ENCODE data around the gene VPS9D1. TPM values are rescaled to one million over a fixed set of nuclear protein-coding genes. Genes with fewer than 3 reads are reported as not detected.

The VPS9D1 gene
- total RNA-seq (2022; extraction: Qiagen RNA extraction), result 4.3 to 5.2 TPM (median 4.9 TPM) in 5 replicates

GRCh38 chr16:89720813-89721545 lies at the start of gene VPS9D1, which contains the start of gene ZNF276:
Gene VPS9D1 (minus strand): TSS chr16:89720898. CDS start chr16:89720861, 37 bp downstream.
Gene ZNF276 (plus strand): TSS chr16:89721537. CDS start chr16:89721641, 104 bp downstream.

GRCh38 chr16:89701425-89702406 lies 19.0 kb downstream of the VPS9D1 start, which contains the start of gene SPATA2L:
Gene SPATA2L (minus strand): TSS chr16:89701705. CDS start chr16:89701232, 473 bp downstream.

DNA sequence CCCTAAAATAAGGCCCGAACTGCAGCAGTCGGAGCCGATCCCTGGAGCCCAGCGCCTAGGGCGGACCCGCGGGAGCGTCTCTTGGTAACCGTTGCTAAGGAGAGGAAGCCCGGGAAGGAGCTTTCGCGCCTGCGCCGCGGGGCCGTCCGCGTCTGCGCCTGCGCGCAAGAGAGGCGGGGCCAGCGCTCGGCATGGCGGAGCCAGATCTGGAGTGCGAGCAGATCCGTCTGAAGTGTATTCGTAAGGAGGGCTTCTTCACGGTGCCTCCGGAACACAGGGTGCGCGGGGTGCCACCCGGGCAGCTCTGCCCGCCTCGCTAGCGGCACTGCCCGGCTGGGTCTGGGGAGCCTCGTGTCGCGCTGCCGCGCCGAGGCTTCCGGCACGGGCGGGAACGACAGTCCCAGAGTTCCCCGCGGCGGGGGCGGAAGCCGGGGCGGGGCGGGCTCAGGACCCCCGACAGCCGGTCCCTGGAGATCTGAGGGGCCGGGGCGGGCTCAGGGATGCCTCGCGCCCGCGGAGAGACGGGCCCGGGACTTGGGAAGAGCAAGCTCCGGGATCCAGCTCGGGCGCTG lies 34.1 kb downstream of the VPS9D1 start, which contains the start of gene CDK10:
Gene CDK10, plus strand, starts transcription at position 170 of the 572 bp plus-strand sequence. Its CDS starts 22 bp downstream, at position 192.

DNA sequence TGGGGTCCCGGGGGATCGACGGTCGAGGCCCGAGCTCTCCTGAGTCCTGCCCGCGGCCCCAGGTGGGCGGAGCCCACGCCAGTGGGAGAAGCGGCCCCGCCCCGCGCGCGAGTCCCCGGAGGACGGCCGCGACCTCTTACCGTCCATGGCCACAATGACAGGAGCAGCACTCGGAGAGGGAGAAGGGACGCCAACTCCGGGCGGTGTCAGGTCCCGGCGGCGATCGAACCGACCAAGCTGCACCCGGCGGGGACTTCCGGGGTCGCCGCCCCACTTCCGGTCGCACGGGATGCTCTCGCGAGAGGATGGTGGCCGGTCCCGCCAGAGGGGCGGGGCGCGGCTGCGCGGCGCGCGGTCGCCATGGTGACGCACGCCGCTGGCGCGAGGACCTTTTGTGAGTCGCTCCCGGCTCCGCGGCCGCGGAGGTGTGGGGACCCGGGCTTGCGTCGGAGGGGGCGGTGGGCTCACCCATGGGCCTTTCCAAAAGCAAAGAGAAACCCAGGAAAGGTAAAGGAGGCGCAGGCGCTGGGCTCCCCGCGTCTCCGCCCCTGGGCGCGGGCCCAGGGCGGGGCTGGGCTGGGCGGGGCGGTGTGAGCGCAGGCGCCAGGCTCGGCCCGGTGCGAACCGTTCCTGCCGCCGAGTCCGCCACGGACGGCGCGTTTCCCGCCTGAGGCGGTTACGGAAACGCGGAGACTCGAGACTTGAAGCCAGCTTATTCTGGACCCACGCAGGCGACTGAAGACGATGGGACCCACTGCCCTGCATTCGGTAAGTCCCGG lies 63.1 kb downstream of the VPS9D1 start, which contains the start of the genes CHMP1A and SPATA33:
Gene CHMP1A, minus strand, starts transcription at position 267 of the 779 bp plus-strand sequence. Its CDS starts 120 bp downstream, at position 147.
Gene SPATA33, plus strand, starts transcription at position 395 of the 779 bp plus-strand sequence. Its CDS starts 76 bp downstream, at position 471.

Other genes starting within 250 kb of the VPS9D1 start
- gene ANKRD11, start 230.3 kb downstream of the VPS9D1 start, total RNA-seq (2022; extraction: Qiagen RNA extraction), result 98.8 to 121 TPM (median 117 TPM) in 5 replicates
- gene SPG7, start 212.5 kb downstream of the VPS9D1 start, total RNA-seq (2022; extraction: Qiagen RNA extraction), result 100 to 117 TPM (median 106 TPM) in 5 replicates
- 3,431 to 4,520 TPM (median 4,347 TPM) in 5 replicates for gene RPL13, start 160.2 kb downstream of the VPS9D1 start, total RNA-seq (2022; extraction: Qiagen RNA extraction)
- gene CPNE7, start 145.1 kb downstream of the VPS9D1 start, total RNA-seq (2022; extraction: Qiagen RNA extraction), result 56.4 to 90.3 TPM (median 78.6 TPM) in 5 replicates
- 1.1 to 1.5 TPM (median 1.3 TPM) in 5 replicates for gene DPEP1, start 107.3 kb downstream of the VPS9D1 start, total RNA-seq (2022; extraction: Qiagen RNA extraction)
- gene CHMP1A, start 63.2 kb downstream of the VPS9D1 start, total RNA-seq (2022; extraction: Qiagen RNA extraction), result 95.6 to 124 TPM (median 97.0 TPM) in 5 replicates
- 13.6 to 17.6 TPM (median 16.0 TPM) in 5 replicates for gene SPATA33, start 63.1 kb downstream of the VPS9D1 start, total RNA-seq (2022; extraction: Qiagen RNA extraction)
- 36.6 to 72.3 TPM (median 51.8 TPM) in 5 replicates for gene CDK10, start 34.2 kb downstream of the VPS9D1 start, total RNA-seq (2022; extraction: Qiagen RNA extraction)
- gene SPATA2L, start 19.2 kb downstream of the VPS9D1 start, total RNA-seq (2022; extraction: Qiagen RNA extraction), result 8.9 to 13.3 TPM (median 12.3 TPM) in 5 replicates
- gene ZNF276, start 639 bp upstream of the VPS9D1 start, total RNA-seq (2022; extraction: Qiagen RNA extraction), result 16.0 to 21.4 TPM (median 20.7 TPM) in 5 replicates
- gene FANCA, start 95.7 kb upstream of the VPS9D1 start, total RNA-seq (2022; extraction: Qiagen RNA extraction), result 24.5 to 33.9 TPM (median 33.0 TPM) in 5 replicates
- gene SPIRE2, start 107.6 kb upstream of the VPS9D1 start, total RNA-seq (2022; extraction: Qiagen RNA extraction), result 5.2 to 7.7 TPM (median 7.3 TPM) in 5 replicates
- 71.4 to 73.0 TPM (median 71.6 TPM) in 5 replicates for gene TCF25, start 152.7 kb upstream of the VPS9D1 start, total RNA-seq (2022; extraction: Qiagen RNA extraction)
- gene MC1R, start 198.0 kb upstream of the VPS9D1 start, total RNA-seq (2022; extraction: Qiagen RNA extraction), result 4.9 to 6.8 TPM (median 6.6 TPM) in 5 replicates
- 197 to 265 TPM (median 257 TPM) in 5 replicates for gene TUBB3, start 202.4 kb upstream of the VPS9D1 start, total RNA-seq (2022; extraction: Qiagen RNA extraction)
- 95.8 to 120 TPM (median 114 TPM) in 5 replicates for gene DEF8, start 227.9 kb upstream of the VPS9D1 start, total RNA-seq (2022; extraction: Qiagen RNA extraction)

All from A549 treated with AZD2906 at 1 μM for 4 hours (cell line).